WTC11 (cell line): Measurements from ENCODE around the gene EML6. TPM values are rescaled to one million over a fixed set of nuclear protein-coding genes. Genes with fewer than 3 reads are reported as not detected.
A peak's percentile ranks its signal among the peaks of the same experiment; 100 is the strongest.

Experiments
- ATAC-seq: fragments of 200-7000 bp; cut with Tn5 transposase; 2 replicates; pipeline ENCODE4 v1.10.0; 2021; ENCODE audit warnings: mild to moderate bottlenecking, moderate library complexity
- CTCF ChIA-PET: fragments of 300-600 bp; sonication (Branson Sonifier 250); formaldehyde crosslinking; loops from one replicate; lab custom pipeline; 2021; ENCODE audit warnings: antibody characterized with exemption; lab: Charles Lee
- POLR2A ChIA-PET: fragments of 350-600 bp; sonication (Branson Sonifier 250); formaldehyde crosslinking; loops from one replicate; lab custom pipeline; 2021; ENCODE audit warnings: antibody characterized with exemption; lab: Charles Lee
- DNase-seq: peaks from one replicate; pipeline ENCODE4 v3.0.0; 2021; ENCODE audit warnings: low spot score
- H3K27ac Mint-ChIP-seq: 2 replicates; pipeline ENCODE4 v1.8.0; 2021; ENCODE audit warnings: mixed read lengths
- H3K27me3 Mint-ChIP-seq: 2 replicates; pipeline ENCODE4 v1.8.0; 2021; ENCODE audit warnings: low read depth, mild to moderate bottlenecking, moderate library complexity, mixed read lengths
- H3K36me3 Mint-ChIP-seq: 2 replicates; pipeline ENCODE4 v1.8.0; 2021; ENCODE audit warnings: mixed read lengths
- H3K4me1 Mint-ChIP-seq: 2 replicates; pipeline ENCODE4 v1.8.0; 2022; ENCODE audit warnings: mixed read lengths
- H3K4me3 Mint-ChIP-seq: 2 replicates; pipeline ENCODE4 v1.8.0; 2021; ENCODE audit warnings: mild to moderate bottlenecking, moderate library complexity, mixed read lengths
- H3K9me3 Mint-ChIP-seq: 2 replicates; pipeline ENCODE4 v1.8.0; 2021; ENCODE audit warnings: mixed read lengths
- AR ChIP-seq: fragments of 250-450 bp; sonication (Bioruptor Pico); IDR thresholded peaks from 2 replicates; pipeline ENCODE4 v1.9.0; 2021; ENCODE audit warnings: mild to moderate bottlenecking
- CBFB ChIP-seq: sonication (generic); formaldehyde crosslinking; IDR thresholded peaks from 2 replicates; pipeline ENCODE4 v1.8.1; 2022; ENCODE audit warnings: mild to moderate bottlenecking, low read depth, missing genetic modification reagents
- ELF4 ChIP-seq: sonication (generic); formaldehyde crosslinking; IDR thresholded peaks from 2 replicates; pipeline ENCODE4 v1.8.1; 2022; ENCODE audit warnings: low read depth, mild to moderate bottlenecking, moderate library complexity, missing genetic modification reagents
- EMX1 ChIP-seq: fragments of 250-450 bp; sonication (Bioruptor Pico); IDR thresholded peaks from 2 replicates; pipeline ENCODE4 v1.8.0; 2021; ENCODE audit warnings: mild to moderate bottlenecking
- ESRRA ChIP-seq: sonication (generic); formaldehyde crosslinking; IDR thresholded peaks from 2 replicates; pipeline ENCODE4 v1.8.1; 2022; ENCODE audit warnings: mild to moderate bottlenecking, missing genetic modification reagents, borderline replicate concordance
- JAZF1 ChIP-seq: fragments of 250-450 bp; sonication (Bioruptor Pico); IDR thresholded peaks from 2 replicates; pipeline ENCODE4 v1.9.0; 2021; ENCODE audit warnings: moderate library complexity, mild to moderate bottlenecking, inconsistent platforms
- KAT7 ChIP-seq: sonication (generic); formaldehyde crosslinking; IDR thresholded peaks from 2 replicates; pipeline ENCODE4 v1.8.1; 2023; ENCODE audit warnings: missing genetic modification reagents, mild to moderate bottlenecking, borderline replicate concordance
- NFYB ChIP-seq: sonication (generic); formaldehyde crosslinking; conservative IDR thresholded peaks from 2 replicates; pipeline ENCODE4 v1.8.0; 2022; ENCODE audit warnings: low read depth, missing genetic modification reagents
- PRRX2 ChIP-seq: fragments of 250-450 bp; sonication (Bioruptor Pico); IDR thresholded peaks from 2 replicates; pipeline ENCODE4 v1.8.0; 2021; ENCODE audit warnings: mild to moderate bottlenecking
- SOX15 ChIP-seq: fragments of 250-450 bp; sonication (Bioruptor Pico); IDR thresholded peaks from 2 replicates; pipeline ENCODE4 v1.9.0; 2021; ENCODE audit warnings: mild to moderate bottlenecking
- TP53 ChIP-seq: sonication (generic); formaldehyde crosslinking; IDR thresholded peaks from 2 replicates; pipeline ENCODE4 v1.8.1; 2023; ENCODE audit warnings: mild to moderate bottlenecking, missing genetic modification reagents
- USF1 ChIP-seq: sonication (generic); formaldehyde crosslinking; IDR thresholded peaks from 2 replicates; pipeline ENCODE4 v1.8.0; 2022; ENCODE audit warnings: mild to moderate bottlenecking, missing genetic modification reagents
- ZNF232 ChIP-seq: sonication (generic); formaldehyde crosslinking; IDR thresholded peaks from 2 replicates; pipeline ENCODE4 v1.8.0; 2022; ENCODE audit warnings: mild to moderate bottlenecking, missing genetic modification reagents
- ZNF263 ChIP-seq: sonication (generic); formaldehyde crosslinking; IDR thresholded peaks from 2 replicates; pipeline ENCODE4 v1.8.1; 2022; ENCODE audit warnings: low read depth, mild to moderate bottlenecking, moderate library complexity, missing genetic modification reagents
- ZNF396 ChIP-seq: fragments of 250-450 bp; sonication (Bioruptor Pico); IDR thresholded peaks from 2 replicates; pipeline ENCODE4 v1.8.0; 2021; ENCODE audit warnings: mild to moderate bottlenecking, moderate library complexity, borderline replicate concordance
- ZNF423 ChIP-seq: fragments of 250-450 bp; sonication (Bioruptor Pico); IDR thresholded peaks from 2 replicates; pipeline ENCODE4 v2.1.2; 2022; ENCODE audit warnings: mild to moderate bottlenecking, moderate library complexity
- ZNF425 ChIP-seq: fragments of 250-450 bp; sonication (Bioruptor Pico); conservative IDR thresholded peaks from 2 replicates; pipeline ENCODE4 v1.9.0; 2021; ENCODE audit warnings: mild to moderate bottlenecking
- ZNF671 ChIP-seq: fragments of 250-450 bp; sonication (Bioruptor Pico); IDR thresholded peaks from 2 replicates; pipeline ENCODE4 v1.8.0; 2021; ENCODE audit warnings: mild to moderate bottlenecking
- total RNA-seq: library from RNA; stranded (reverse); gene quantifications from 3 replicates; pipeline ENCODE4 v1.2.3, GENCODE V29; 2021
- TF ChIP-seq, protein P1 (sequence below): sonication (generic); formaldehyde crosslinking; IDR thresholded peaks from 2 replicates; pipeline ENCODE4 v1.8.1; 2023; ENCODE audit warnings: mild to moderate bottlenecking, missing genetic modification reagents, moderate library complexity
- TF ChIP-seq, protein P2 (sequence below): fragments of 250-450 bp; sonication (Bioruptor Pico); IDR thresholded peaks from 2 replicates; pipeline ENCODE4 v1.9.0; 2021; ENCODE audit warnings: mild to moderate bottlenecking, borderline replicate concordance

Gene EML6
- total RNA-seq, 1 experiment from 2014 or later = 2.1 TPM

DNA sequence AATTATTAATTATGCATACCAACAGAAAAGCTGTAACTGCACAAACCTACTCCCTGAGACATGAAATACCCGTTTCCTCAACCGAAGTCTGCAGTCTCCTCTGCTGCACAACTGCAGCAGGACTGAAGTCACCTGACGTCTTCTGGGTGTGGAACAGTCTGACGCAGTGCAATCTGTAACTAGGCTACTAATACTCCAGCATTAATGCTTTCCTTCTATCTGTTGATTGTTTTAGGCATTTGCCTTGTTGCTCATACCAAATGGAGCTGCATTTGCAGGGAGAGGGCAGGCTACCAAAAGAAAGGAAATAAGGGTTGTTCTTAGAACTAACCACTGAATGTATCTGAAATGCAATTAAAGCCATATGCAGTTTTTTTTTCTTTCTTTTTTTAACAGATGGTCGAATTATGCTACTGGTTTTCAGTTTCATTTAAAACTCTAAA, 286.7 kb downstream of the EML6 start:
- no peak for ATAC-seq
- no peak for DNase-seq
- Mint-ChIP-seq H3K27ac (peak overlapping the region; percentile 76), H3K9me3 (no peaks in the 10 kb centered on the region), H3K4me1 (peaks cover 75% of the 10 kb centered on the region), H3K36me3 (no peaks in the 10 kb centered on the region), H3K4me3 (no peak overlapping the region), H3K27me3 (no peaks in the 10 kb centered on the region)
- ChIA-PET POLR2A (no interaction called here), CTCF (interaction anchor here (0.7 kb wide), 1 partner anchor 110 kb away, joined by 3 read pairs; no protein-coding TSS in a partner anchor)
- no peak for TF ChIP-seq AR (CRISPR knock-in tag)
- TF ChIP-seq ZNF423 (CRISPR knock-in tag) = no peak
- no peak for TF ChIP-seq ZNF263 (CRISPR knock-in tag)
- TF ChIP-seq USF1 (CRISPR knock-in tag) = no peak
- no peak for TF ChIP-seq CBFB (CRISPR knock-in tag)

GRCh38 chr2:55010915-55011314, 287.5 kb downstream of the EML6 start:
- ATAC-seq = peak; percentile 25; the same call in 1 of the 2 replicates
- H3K36me3 Mint-ChIP-seq = no peaks in the 10 kb centered on the region
- no peak overlapping the region for H3K27ac Mint-ChIP-seq
- no peak for TF ChIP-seq ZNF396 (CRISPR knock-in tag)
- TF ChIP-seq, protein P1, sequence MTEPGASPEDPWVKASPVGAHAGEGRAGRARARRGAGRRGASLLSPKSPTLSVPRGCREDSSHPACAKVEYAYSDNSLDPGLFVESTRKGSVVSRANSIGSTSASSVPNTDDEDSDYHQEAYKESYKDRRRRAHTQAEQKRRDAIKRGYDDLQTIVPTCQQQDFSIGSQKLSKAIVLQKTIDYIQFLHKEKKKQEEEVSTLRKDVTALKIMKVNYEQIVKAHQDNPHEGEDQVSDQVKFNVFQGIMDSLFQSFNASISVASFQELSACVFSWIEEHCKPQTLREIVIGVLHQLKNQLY (CRISPR knock-in tag) = no peak
- CTCF ChIA-PET = no interaction called here
- no peak overlapping the region for H3K4me3 Mint-ChIP-seq
- H3K9me3 Mint-ChIP-seq = no peaks in the 10 kb centered on the region
- no peaks in the 10 kb centered on the region for H3K27me3 Mint-ChIP-seq
- POLR2A ChIA-PET = no interaction called here
- peaks cover 76% of the 10 kb centered on the region for H3K4me1 Mint-ChIP-seq
- no peak for DNase-seq

GRCh38 chr2:55011831-55012671, 288.6 kb downstream of the EML6 start:
- Mint-ChIP-seq H3K4me1 (peaks cover 67% of the 10 kb centered on the region), H3K36me3 (no peaks in the 10 kb centered on the region), H3K9me3 (no peaks in the 10 kb centered on the region), H3K27ac (no peak overlapping the region), H3K27me3 (no peaks in the 10 kb centered on the region), H3K4me3 (no peak overlapping the region)
- DNase-seq = no peak
- ATAC-seq = no peak
- ChIA-PET CTCF (interaction anchor here (1.2 to 1.3 kb wide), 2 partner anchors 36 to 163 kb away, joined by 3 to 4 read pairs; no protein-coding TSS in a partner anchor), POLR2A (no interaction called here)
- TF ChIP-seq ZNF671 (CRISPR knock-in tag) (no peak), ELF4 (CRISPR knock-in tag) (no peak), ZNF425 (CRISPR knock-in tag) (no peak), EMX1 (no peak), SOX15 (CRISPR knock-in tag) (no peak), ESRRA (no peak), PRRX2 (CRISPR knock-in tag) (no peak), TP53 (CRISPR knock-in tag) (no peak), NFYB (CRISPR knock-in tag) (no peak), JAZF1 (CRISPR knock-in tag) (no peak), ZNF263 (CRISPR knock-in tag) (no peak), KAT7 (CRISPR knock-in tag) (no peak), ZNF232 (CRISPR knock-in tag) (no peak)
- TF ChIP-seq, protein P2, sequence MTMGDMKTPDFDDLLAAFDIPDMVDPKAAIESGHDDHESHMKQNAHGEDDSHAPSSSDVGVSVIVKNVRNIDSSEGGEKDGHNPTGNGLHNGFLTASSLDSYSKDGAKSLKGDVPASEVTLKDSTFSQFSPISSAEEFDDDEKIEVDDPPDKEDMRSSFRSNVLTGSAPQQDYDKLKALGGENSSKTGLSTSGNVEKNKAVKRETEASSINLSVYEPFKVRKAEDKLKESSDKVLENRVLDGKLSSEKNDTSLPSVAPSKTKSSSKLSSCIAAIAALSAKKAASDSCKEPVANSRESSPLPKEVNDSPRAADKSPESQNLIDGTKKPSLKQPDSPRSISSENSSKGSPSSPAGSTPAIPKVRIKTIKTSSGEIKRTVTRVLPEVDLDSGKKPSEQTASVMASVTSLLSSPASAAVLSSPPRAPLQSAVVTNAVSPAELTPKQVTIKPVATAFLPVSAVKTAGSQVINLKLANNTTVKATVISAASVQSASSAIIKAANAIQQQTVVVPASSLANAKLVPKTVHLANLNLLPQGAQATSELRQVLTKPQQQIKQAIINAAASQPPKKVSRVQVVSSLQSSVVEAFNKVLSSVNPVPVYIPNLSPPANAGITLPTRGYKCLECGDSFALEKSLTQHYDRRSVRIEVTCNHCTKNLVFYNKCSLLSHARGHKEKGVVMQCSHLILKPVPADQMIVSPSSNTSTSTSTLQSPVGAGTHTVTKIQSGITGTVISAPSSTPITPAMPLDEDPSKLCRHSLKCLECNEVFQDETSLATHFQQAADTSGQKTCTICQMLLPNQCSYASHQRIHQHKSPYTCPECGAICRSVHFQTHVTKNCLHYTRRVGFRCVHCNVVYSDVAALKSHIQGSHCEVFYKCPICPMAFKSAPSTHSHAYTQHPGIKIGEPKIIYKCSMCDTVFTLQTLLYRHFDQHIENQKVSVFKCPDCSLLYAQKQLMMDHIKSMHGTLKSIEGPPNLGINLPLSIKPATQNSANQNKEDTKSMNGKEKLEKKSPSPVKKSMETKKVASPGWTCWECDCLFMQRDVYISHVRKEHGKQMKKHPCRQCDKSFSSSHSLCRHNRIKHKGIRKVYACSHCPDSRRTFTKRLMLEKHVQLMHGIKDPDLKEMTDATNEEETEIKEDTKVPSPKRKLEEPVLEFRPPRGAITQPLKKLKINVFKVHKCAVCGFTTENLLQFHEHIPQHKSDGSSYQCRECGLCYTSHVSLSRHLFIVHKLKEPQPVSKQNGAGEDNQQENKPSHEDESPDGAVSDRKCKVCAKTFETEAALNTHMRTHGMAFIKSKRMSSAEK (CRISPR knock-in tag) = no peak
